ENCODE measurements around the gene MLIP.

DNA sequence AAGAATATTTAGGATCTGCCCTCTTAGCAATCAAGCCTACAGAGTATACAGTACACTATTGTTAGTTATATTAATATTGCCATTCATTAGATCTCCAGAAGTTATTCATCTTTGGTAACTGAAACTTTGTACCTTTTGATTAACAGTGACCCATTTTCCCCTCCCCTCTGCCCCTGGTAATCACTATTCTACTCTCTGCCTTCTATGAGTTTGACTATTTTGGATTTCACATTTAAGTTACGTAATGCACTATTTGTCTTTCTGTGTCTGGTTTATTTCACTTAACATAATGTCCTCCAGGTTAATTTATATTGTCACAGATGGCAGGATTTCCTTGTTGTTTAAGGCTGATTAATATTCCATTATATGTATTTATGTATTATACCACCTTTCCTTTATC, 111.0 kb downstream of the MLIP start:
- TF ChIP-seq EZH2phosphoT487 (IDR thresholded peaks at IDR 0.05; ENCODE audit: insufficient read depth, low read depth) (no peak), EZH2 (IDR thresholded peaks at IDR 0.05; ENCODE audit: insufficient read depth, poor library complexity, severe bottlenecking) (no peak)
